HEK293 (cell line): ENCODE data around the gene E2F1.

ENCODE experiments used
- CTCF ChIA-PET: fragments of 350-600 bp; formaldehyde crosslinking; extraction: SDS; loops from one replicate; lab custom pipeline; 2021; ENCODE audit warnings: antibody characterized with exemption; lab: Yijun Ruan, JAX
- POLR2A ChIA-PET: fragments of 300-600 bp; formaldehyde crosslinking; extraction: SDS; loops from one replicate; lab custom pipeline; 2020; ENCODE audit warnings: antibody characterized with exemption, inconsistent platforms; lab: Yijun Ruan, JAX
- H3K27ac ChIP-seq: fragments of 200-500 bp; sonication (Bioruptor generic); 2 replicates; pipeline ENCODE4 v1.5.1; 2014; ENCODE audit warnings: low read depth, low read length, control low read depth, inconsistent platforms; ENCODE audit errors: extremely low read depth
- H3K36me3 ChIP-seq, 2 experiments: fragments of 200-500 bp in 1 of 2; sonication (Bioruptor generic) in 1 of 2; 1 replicate in 1 of 2; 2 replicates in 1 of 2; pipeline ENCODE4 v1.5.1; 2014 to 2017; ENCODE audit warnings: inconsistent platforms in 2 of 2, low read length in 2 of 2; ENCODE audit not compliant: control insufficient read depth in 2 of 2, insufficient read depth in 1 of 2
- H3K4me1 ChIP-seq: fragments of 200-500 bp; sonication (Bioruptor generic); 2 replicates; pipeline ENCODE4 v1.5.1; 2014; ENCODE audit warnings: mild to moderate bottlenecking, low read length, inconsistent platforms; ENCODE audit not compliant: control insufficient read depth, insufficient read depth
- H3K4me3 ChIP-seq: 2 replicates; pipeline ENCODE4 v1.5.1; 2011; ENCODE audit warnings: low read depth, mild to moderate bottlenecking, control low read depth, low read length, moderate library complexity
- H3K9me3 ChIP-seq: fragments of 200-500 bp; sonication (Bioruptor generic); 2 replicates; pipeline ENCODE4 v1.5.1; 2014; ENCODE audit warnings: low read depth, low read length, inconsistent platforms; ENCODE audit not compliant: control insufficient read depth, insufficient read depth
- HIC1 ChIP-seq: fragments of 450-650 bp; formaldehyde crosslinking; IDR thresholded peaks from 2 replicates; pipeline ENCODE4 v1.5.1; 2016; ENCODE audit warnings: missing biosample characterization, missing genetic modification characterization
- SCRT1 ChIP-seq: fragments of 450-650 bp; formaldehyde crosslinking; IDR thresholded peaks from 2 replicates; pipeline ENCODE4 v1.5.1; 2016; ENCODE audit warnings: missing biosample characterization, missing genetic modification characterization, borderline replicate concordance
- SCRT2 ChIP-seq: fragments of 450-650 bp; formaldehyde crosslinking; IDR thresholded peaks from 2 replicates; pipeline ENCODE4 v1.5.1; 2016; ENCODE audit warnings: missing biosample characterization, missing genetic modification characterization
- ZBTB1 ChIP-seq: fragments of 450-650 bp; formaldehyde crosslinking; IDR thresholded peaks from 2 replicates; pipeline ENCODE4 v1.5.1; 2016; ENCODE audit warnings: missing biosample characterization, missing genetic modification characterization
- ZEB2 ChIP-seq: fragments of 450-650 bp; formaldehyde crosslinking; IDR thresholded peaks from 2 replicates; pipeline ENCODE4 v1.5.1; 2016; ENCODE audit warnings: missing biosample characterization, missing genetic modification characterization
- ZNF175 ChIP-seq: fragments of 450-650 bp; formaldehyde crosslinking; IDR thresholded peaks from 2 replicates; pipeline ENCODE4 v1.5.1; 2016; ENCODE audit warnings: missing biosample characterization, missing genetic modification characterization
- ZNF184 ChIP-seq: fragments of 450-650 bp; IDR thresholded peaks from 2 replicates; pipeline ENCODE4 v1.5.1; 2018; ENCODE audit warnings: missing biosample characterization, mild to moderate bottlenecking, missing genetic modification characterization
- ZNF248 ChIP-seq: fragments of 450-650 bp; formaldehyde crosslinking; IDR thresholded peaks from 2 replicates; pipeline ENCODE4 v1.5.1; 2017; ENCODE audit warnings: missing biosample characterization, missing genetic modification characterization
- ZNF549 ChIP-seq: fragments of 450-650 bp; IDR thresholded peaks from 2 replicates; pipeline ENCODE4 v1.5.1; 2018; ENCODE audit warnings: missing biosample characterization, missing genetic modification characterization, mild to moderate bottlenecking, inconsistent platforms, moderate library complexity
- ZNF654 ChIP-seq: fragments of 450-650 bp; formaldehyde crosslinking; IDR thresholded peaks from 2 replicates; pipeline ENCODE4 v1.5.1; 2016; ENCODE audit warnings: low read depth, missing biosample characterization, missing genetic modification characterization
- ZNF658 ChIP-seq: fragments of 450-650 bp; formaldehyde crosslinking; IDR thresholded peaks from 2 replicates; pipeline ENCODE4; 2016; ENCODE audit warnings: missing biosample characterization, missing genetic modification characterization
- ZNF701 ChIP-seq: fragments of 450-650 bp; formaldehyde crosslinking; IDR thresholded peaks from 2 replicates; pipeline ENCODE4 v1.5.1; 2016; ENCODE audit warnings: missing biosample characterization, missing genetic modification characterization
- ZNF707 ChIP-seq: fragments of 450-650 bp; formaldehyde crosslinking; IDR thresholded peaks from 2 replicates; pipeline ENCODE4 v1.5.1; 2016; ENCODE audit warnings: missing biosample characterization, missing genetic modification characterization
- TF ChIP-seq, protein P1 (sequence below): fragments of 450-650 bp; formaldehyde crosslinking; IDR thresholded peaks from 2 replicates; pipeline ENCODE4 v1.5.1; 2017; ENCODE audit warnings: missing biosample characterization, missing genetic modification characterization
- TF ChIP-seq, protein P2 (sequence below): fragments of 450-650 bp; formaldehyde crosslinking; IDR thresholded peaks from 2 replicates; pipeline ENCODE4 v1.5.1; 2017; ENCODE audit warnings: missing biosample characterization, missing genetic modification characterization

The E2F1 gene

DNA sequence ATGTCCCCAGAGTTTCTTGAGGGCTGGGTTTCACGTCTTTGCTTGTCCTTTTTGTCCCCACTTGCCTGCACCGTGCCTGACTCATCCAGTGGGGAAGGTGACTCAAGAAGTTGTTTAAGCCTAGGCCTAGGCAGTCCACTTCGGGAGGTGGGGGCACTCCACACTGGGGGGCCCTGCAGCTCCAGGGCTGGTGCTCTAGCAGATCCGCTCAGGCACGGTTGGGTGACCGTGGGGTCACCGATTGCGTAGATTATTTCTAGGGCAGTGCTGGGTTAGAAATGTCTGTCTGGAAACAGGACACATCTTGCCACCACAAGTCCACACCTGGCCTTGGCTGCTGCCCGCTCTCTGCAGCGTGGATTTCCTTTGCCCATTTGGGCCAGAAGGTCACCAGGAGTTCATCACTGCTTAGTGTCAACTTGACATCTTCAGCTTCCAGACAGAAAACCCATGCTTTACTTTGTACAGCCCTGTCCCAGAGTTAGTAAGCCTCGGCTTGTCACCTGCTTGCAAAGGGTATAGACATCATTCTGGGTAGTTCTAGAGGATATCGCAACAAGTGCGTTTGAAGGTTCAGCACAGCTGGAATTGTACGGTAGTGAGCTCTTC lies 37.7 kb downstream of the E2F1 start:
- Histone ChIP-seq H3K36me3 (peaks cover 3 to 23% of the 10 kb centered on the region in 2 experiments; a peak in 2 of 3 replicates), H3K4me1 (no peaks in the 10 kb centered on the region), H3K9me3 (no peaks in the 10 kb centered on the region), H3K4me3 (no peak overlapping the region), H3K27ac (no peak overlapping the region)
- ChIA-PET CTCF (interaction anchor here (0.6 to 1.3 kb wide), 3 partner anchors 16 to 471 kb away, joined by 3 to 6 read pairs (median 3); no protein-coding TSS in a partner anchor), POLR2A (interaction anchor here (0.6 to 2.9 kb wide), 2 partner anchors 15 to 168 kb away, joined by 3 to 7 read pairs; no protein-coding TSS in a partner anchor)
- TF ChIP-seq ZEB2 (no peak), HIC1 (no peak), SCRT2 (tag by site-specific recombination) (0 out of 2 replicates have a peak, but pooled peaks have one; percentile 7), ZNF701 (no peak), ZNF184 (tag by site-specific recombination) (no peak), ZNF175 (tag by site-specific recombination) (no peak)
- TF ChIP-seq, protein P1, sequence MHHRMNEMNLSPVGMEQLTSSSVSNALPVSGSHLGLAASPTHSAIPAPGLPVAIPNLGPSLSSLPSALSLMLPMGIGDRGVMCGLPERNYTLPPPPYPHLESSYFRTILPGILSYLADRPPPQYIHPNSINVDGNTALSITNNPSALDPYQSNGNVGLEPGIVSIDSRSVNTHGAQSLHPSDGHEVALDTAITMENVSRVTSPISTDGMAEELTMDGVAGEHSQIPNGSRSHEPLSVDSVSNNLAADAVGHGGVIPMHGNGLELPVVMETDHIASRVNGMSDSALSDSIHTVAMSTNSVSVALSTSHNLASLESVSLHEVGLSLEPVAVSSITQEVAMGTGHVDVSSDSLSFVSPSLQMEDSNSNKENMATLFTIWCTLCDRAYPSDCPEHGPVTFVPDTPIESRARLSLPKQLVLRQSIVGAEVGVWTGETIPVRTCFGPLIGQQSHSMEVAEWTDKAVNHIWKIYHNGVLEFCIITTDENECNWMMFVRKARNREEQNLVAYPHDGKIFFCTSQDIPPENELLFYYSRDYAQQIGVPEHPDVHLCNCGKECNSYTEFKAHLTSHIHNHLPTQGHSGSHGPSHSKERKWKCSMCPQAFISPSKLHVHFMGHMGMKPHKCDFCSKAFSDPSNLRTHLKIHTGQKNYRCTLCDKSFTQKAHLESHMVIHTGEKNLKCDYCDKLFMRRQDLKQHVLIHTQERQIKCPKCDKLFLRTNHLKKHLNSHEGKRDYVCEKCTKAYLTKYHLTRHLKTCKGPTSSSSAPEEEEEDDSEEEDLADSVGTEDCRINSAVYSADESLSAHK, result no peak

DNA sequence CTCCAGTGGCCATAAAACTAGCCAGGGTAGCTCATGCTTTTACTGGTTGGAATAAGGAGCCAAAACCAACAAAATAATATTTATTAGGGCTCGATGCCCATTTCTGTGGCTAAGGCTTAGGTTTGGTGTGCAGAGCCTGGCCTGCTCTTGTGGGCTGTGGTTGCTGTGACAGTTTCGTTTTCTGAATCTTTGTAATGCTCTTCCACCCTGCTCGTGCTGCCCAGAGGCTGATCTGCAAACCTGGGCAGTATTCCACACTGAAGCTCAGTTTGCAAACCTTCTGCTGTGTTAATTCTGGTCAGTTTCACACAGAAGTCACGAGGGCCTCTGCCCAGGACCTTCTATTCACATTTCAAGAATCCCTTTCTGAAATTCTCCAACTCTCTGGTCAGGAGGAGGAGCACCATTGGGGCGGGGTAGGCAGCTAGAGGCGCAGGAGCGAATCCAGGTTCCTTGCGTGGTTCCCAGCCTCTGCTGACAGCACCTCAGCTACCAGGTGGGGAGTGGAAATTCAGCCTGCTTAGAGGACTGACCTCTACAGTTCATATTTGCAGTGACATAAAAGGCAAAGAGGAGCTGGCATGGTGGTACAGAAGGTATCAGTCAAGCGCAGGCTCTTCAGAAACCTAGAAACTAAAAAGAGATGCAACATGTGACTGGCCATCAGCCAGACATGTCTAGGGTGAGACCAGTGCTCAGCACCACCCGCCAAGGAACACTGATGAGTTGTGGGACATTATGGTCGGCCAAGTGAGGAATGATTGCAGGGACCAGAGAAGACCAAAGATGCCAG lies 38.4 kb downstream of the E2F1 start:
- ChIA-PET POLR2A (interaction anchor here (0.6 kb wide), 1 partner anchor 167 kb away, joined by 3 read pairs; no protein-coding TSS in a partner anchor), CTCF (interaction anchor here (0.6 to 1.3 kb wide), 3 partner anchors 187 to 937 kb away, joined by 3 read pairs; no protein-coding TSS in a partner anchor)
- H3K36me3 ChIP-seq, result peaks cover 3 to 26% of the 10 kb centered on the region in 2 experiments; a peak in 2 of 3 replicates
- H3K4me1 ChIP-seq, result no peaks in the 10 kb centered on the region
- TF ChIP-seq ZBTB1 (no peak), SCRT2 (tag by site-specific recombination) (peak; percentile 83), SCRT1 (tag by site-specific recombination) (0 out of 2 replicates have a peak, but pooled peaks have one; percentile 36), ZNF654 (no peak), ZNF658 (tag by site-specific recombination) (no peak), ZNF549 (tag by site-specific recombination) (no peak), ZNF707 (tag by site-specific recombination) (no peak), ZNF248 (no peak)
- TF ChIP-seq, protein P2, sequence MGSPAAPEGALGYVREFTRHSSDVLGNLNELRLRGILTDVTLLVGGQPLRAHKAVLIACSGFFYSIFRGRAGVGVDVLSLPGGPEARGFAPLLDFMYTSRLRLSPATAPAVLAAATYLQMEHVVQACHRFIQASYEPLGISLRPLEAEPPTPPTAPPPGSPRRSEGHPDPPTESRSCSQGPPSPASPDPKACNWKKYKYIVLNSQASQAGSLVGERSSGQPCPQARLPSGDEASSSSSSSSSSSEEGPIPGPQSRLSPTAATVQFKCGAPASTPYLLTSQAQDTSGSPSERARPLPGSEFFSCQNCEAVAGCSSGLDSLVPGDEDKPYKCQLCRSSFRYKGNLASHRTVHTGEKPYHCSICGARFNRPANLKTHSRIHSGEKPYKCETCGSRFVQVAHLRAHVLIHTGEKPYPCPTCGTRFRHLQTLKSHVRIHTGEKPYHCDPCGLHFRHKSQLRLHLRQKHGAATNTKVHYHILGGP (tag by site-specific recombination), result no peak
- TF ChIP-seq, all 188 proteins: peak for 2
- Histone ChIP-seq H3K27ac (no peak overlapping the region), H3K9me3 (no peaks in the 10 kb centered on the region), H3K4me3 (no peak overlapping the region)
